MM.1S (cell line): ENCODE results near the gene HPSE.
A peak's percentile ranks its signal among the peaks of the same experiment; 100 is the strongest.
"Not testable (repeated sequence)": the region's sequence is repeated elsewhere in the genome, so short reads cannot be mapped to it uniquely, and the experiment has no call there.

Source experiments
- DNase-seq: peaks from one replicate; pipeline ENCODE4 v3.0.0-alpha.2; 2015
- H2AFZ ChIP-seq: fragments of 300-600 bp; sonication (generic); 2 replicates; pipeline ENCODE4 v1.6.0; 2016; ENCODE audit warnings: antibody characterized with exemption, low read length
- H3F3A ChIP-seq: fragments of 300-600 bp; sonication (generic); 2 replicates; pipeline ENCODE4 v1.6.1; 2016; ENCODE audit warnings: mild to moderate bottlenecking, antibody characterized with exemption, low read length, moderate library complexity, mixed read lengths; ENCODE audit not compliant: insufficient read depth
- H3K27ac ChIP-seq: fragments of 300-600 bp; sonication (generic); 2 replicates; pipeline ENCODE4 v1.5.1; 2016; ENCODE audit warnings: mild to moderate bottlenecking, low read length
- H3K27me3 ChIP-seq: fragments of 300-600 bp; sonication (generic); replicated peaks from 2 replicates; pipeline ENCODE4 v1.6.0; 2016; ENCODE audit warnings: low read length; ENCODE audit not compliant: insufficient read depth
- H3K36me3 ChIP-seq: fragments of 300-600 bp; sonication (generic); replicated peaks from 2 replicates; pipeline ENCODE4 v1.6.1; 2016; ENCODE audit warnings: mild to moderate bottlenecking, low read length, mixed read lengths; ENCODE audit not compliant: insufficient read depth
- H3K4me1 ChIP-seq: fragments of 300-600 bp; sonication (generic); 2 replicates; pipeline ENCODE4 v1.6.1; 2016; ENCODE audit warnings: low read length, mixed read lengths
- H3K4me2 ChIP-seq: fragments of 300-600 bp; sonication (generic); 2 replicates; pipeline ENCODE4 v1.6.0; 2016; ENCODE audit warnings: low read depth, low read length
- H3K4me3 ChIP-seq: fragments of 300-600 bp; sonication (generic); 2 replicates; pipeline ENCODE4 v1.5.1; 2016; ENCODE audit warnings: low read length, mixed read lengths
- H3K79me2 ChIP-seq: fragments of 300-600 bp; sonication (generic); 2 replicates; pipeline ENCODE4 v1.6.1; 2016; ENCODE audit warnings: mixed run types, low read length, mixed read lengths
- H3K9ac ChIP-seq: fragments of 300-600 bp; sonication (generic); 2 replicates; pipeline ENCODE4 v1.6.1; 2016; ENCODE audit warnings: low read length, mixed read lengths
- H3K9me2 ChIP-seq: fragments of 300-600 bp; sonication (generic); replicated peaks from 2 replicates; pipeline ENCODE4 v1.6.1; 2016; ENCODE audit warnings: mild to moderate bottlenecking, low read length, mixed read lengths; ENCODE audit not compliant: insufficient read depth
- H3K9me3 ChIP-seq: fragments of 300-600 bp; sonication (generic); replicated peaks from 2 replicates; pipeline ENCODE4 v1.6.1; 2016; ENCODE audit warnings: mild to moderate bottlenecking, low read length, mixed read lengths; ENCODE audit not compliant: insufficient read depth
- H4K20me1 ChIP-seq: fragments of 300-600 bp; sonication (generic); 2 replicates; pipeline ENCODE4 v1.6.1; 2016; ENCODE audit warnings: mild to moderate bottlenecking, low read length, moderate library complexity, mixed read lengths; ENCODE audit not compliant: insufficient read depth
- EZH2 ChIP-seq: fragments of 300-600 bp; sonication (generic); optimal IDR thresholded peaks from 2 replicates; pipeline ENCODE3; 2017; ENCODE audit warnings: low read depth, mild to moderate bottlenecking, antibody characterized with exemption, low read length, mixed read lengths
- EZH2phosphoT487 ChIP-seq: fragments of 300-600 bp; sonication (generic); IDR thresholded peaks from 2 replicates; pipeline ENCODE4 v1.6.1; 2018; ENCODE audit warnings: antibody characterized with exemption, low read length
- TF ChIP-seq, protein P1 (sequence below): fragments of 300-600 bp; sonication (generic); IDR thresholded peaks from 2 replicates; pipeline ENCODE4 v1.5.1; 2016; ENCODE audit warnings: antibody characterized with exemption, low read length, mixed read lengths

The HPSE gene

DNA sequence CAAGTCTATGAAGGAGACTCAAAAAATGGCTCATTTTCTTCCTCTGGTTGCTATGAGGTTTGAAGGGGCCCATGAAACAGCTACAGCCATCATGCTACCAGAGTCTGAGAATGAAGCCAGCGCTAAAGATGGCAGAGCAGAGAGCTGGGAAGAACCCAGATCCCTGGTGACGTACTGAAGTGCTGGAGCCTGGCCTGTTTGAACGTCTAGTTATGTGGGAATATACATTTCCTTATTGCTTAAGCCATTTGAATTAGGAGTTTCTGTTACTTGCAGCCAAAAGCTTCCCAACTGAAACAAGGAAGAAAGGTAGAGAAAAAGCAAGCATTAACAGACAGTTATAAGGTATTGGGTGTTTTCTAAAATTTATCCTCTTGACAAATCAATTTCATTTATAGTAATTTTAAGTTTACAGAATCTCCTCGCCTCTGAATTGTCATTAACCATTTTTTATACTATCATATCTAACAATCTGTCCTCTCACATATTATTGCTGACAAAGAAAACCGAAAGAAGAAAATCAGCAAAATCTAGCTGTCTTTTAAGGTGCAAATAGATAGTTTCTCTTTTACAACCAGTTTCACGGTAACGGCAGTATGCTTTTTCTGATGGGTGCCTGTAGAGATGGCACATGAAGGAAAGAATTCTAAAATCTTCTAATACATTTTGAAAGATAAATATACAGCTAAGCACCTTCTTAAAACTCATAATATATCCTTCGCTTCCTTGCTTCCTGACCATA, 41.2 kb downstream of the HPSE start:
- Histone ChIP-seq H3K27ac (peak overlapping the region; percentile 87), H2AFZ (peak overlapping the region; percentile 55), H3K27me3 (no peaks in the 10 kb centered on the region), H3K9me2 (no peaks in the 10 kb centered on the region), H3K9ac (peak overlapping the region; percentile 42; the same call in 1 of the 2 replicates), H3K4me3 (peak overlapping the region; percentile 18; the same call in 1 of the 2 replicates), H3K9me3 (no peaks in the 10 kb centered on the region), H3K4me1 (peaks cover 41% of the 10 kb centered on the region), H3K4me2 (peak overlapping the region; percentile 80), H3F3A (peaks cover 40% of the 10 kb centered on the region), H4K20me1 (no peaks in the 10 kb centered on the region), H3K79me2 (no peaks in the 10 kb centered on the region), H3K36me3 (no peaks in the 10 kb centered on the region)
- peak; percentile 86 for DNase-seq
- TF ChIP-seq, protein P1, sequence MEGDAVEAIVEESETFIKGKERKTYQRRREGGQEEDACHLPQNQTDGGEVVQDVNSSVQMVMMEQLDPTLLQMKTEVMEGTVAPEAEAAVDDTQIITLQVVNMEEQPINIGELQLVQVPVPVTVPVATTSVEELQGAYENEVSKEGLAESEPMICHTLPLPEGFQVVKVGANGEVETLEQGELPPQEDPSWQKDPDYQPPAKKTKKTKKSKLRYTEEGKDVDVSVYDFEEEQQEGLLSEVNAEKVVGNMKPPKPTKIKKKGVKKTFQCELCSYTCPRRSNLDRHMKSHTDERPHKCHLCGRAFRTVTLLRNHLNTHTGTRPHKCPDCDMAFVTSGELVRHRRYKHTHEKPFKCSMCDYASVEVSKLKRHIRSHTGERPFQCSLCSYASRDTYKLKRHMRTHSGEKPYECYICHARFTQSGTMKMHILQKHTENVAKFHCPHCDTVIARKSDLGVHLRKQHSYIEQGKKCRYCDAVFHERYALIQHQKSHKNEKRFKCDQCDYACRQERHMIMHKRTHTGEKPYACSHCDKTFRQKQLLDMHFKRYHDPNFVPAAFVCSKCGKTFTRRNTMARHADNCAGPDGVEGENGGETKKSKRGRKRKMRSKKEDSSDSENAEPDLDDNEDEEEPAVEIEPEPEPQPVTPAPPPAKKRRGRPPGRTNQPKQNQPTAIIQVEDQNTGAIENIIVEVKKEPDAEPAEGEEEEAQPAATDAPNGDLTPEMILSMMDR: no peak
- TF ChIP-seq EZH2phosphoT487 (no peak), EZH2 (no peak)

DNA sequence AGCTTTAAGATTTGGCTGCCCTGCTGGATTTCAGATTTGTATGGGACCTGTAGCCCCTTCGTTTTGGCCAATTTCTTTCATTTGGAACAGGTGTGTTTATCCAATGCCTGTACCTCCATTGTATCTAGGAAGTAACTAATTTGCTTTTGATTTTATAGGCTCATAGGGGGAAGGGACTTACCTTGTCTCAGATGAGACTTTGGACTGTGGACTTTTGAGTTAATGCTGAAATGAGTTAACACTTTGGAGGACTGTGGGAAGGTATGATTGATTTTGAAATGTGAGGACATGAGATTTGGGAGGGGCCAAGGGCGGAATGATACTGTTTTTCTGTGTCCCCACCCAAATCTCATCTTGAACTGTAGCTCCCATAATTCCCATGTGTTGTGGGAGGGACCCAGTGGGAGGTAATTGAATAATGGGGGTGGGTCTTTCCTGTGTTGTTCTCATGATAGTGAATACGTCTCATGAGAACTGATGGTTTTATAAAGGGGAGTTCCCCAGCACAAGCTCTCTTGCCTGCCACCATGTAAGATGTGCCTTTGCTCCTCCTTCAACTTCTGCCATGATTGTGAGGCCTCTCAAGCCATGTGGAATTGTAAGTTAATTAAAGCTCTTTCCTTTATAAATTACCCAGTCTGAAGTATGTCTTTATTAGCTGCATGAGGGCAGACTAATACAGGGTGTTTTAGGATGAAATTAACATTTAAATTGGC, 44.4 kb downstream of the HPSE start:
- H3K9me2 ChIP-seq, H3K9ac ChIP-seq, DNase-seq, H4K20me1 ChIP-seq, H3K4me2 ChIP-seq, H3K9me3 ChIP-seq, H3K27ac ChIP-seq, H3K27me3 ChIP-seq, H3K36me3 ChIP-seq, H3K79me2 ChIP-seq, H3K4me3 ChIP-seq, H2AFZ ChIP-seq: not testable (repeated sequence)
- Histone ChIP-seq H3F3A (peaks cover 20% of the 10 kb centered on the region), H3K4me1 (peaks cover 19% of the 10 kb centered on the region)

DNA sequence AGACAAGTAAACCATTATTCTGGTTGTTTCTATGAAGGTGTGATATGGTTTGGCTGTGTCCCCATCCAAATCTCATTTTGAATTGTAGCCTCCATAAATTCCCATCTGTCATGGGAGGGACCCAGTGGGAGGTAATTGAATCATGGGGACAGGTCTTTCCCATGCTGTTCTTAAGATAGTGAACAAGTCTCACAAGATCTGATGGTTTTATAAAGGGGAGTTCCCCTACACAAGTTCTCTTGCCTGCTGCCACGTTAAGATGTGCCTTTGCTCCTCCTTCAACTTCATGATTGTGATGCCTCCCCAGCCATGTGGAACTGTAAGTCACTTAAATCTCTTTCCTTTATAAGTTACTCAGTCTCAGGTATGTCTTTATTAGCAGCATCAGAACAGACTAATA, 46.3 kb downstream of the HPSE start:
- Histone ChIP-seq H3K4me1 (peaks cover 12% of the 10 kb centered on the region), H3F3A (peaks cover 17% of the 10 kb centered on the region)
- H3K9ac ChIP-seq, H3K9me3 ChIP-seq, H3K27ac ChIP-seq, H3K9me2 ChIP-seq, H3K4me3 ChIP-seq, H3K79me2 ChIP-seq, H4K20me1 ChIP-seq, H3K4me2 ChIP-seq, H3K36me3 ChIP-seq, H2AFZ ChIP-seq, DNase-seq, H3K27me3 ChIP-seq: not testable (repeated sequence)

DNA sequence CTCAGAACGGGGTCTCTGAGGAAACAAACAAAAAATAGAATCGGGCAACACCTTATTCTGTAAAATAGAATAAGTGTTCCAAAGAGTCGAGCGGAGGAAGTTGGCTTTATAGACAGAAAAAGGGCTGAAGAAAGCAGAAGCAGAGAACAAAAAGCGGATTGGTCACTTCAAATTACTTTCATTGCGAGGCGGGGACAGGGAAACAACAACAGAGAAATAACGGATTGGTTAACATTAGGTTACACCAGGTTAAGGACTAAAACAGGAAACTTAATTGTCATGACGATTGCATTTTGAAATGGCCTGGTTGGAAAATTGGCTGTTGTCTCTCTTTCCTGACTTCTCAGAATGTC, 49.6 kb downstream of the HPSE start:
- Histone ChIP-seq H3K27ac (peak overlapping the region; percentile 68; the same call in 1 of the 2 replicates), H3K9ac (peak overlapping the region; percentile 57; the same call in 1 of the 2 replicates), H4K20me1 (no peaks in the 10 kb centered on the region), H3K9me2 (no peaks in the 10 kb centered on the region), H3K4me3 (peak overlapping the region; percentile 65), H3K4me2 (peak overlapping the region; percentile 71), H3K9me3 (no peaks in the 10 kb centered on the region), H3K27me3 (no peaks in the 10 kb centered on the region), H3K4me1 (peaks cover 19% of the 10 kb centered on the region), H3F3A (peaks cover 15% of the 10 kb centered on the region), H2AFZ (peak overlapping the region; percentile 70), H3K79me2 (peaks cover 35% of the 10 kb centered on the region), H3K36me3 (no peaks in the 10 kb centered on the region)
- TF ChIP-seq, protein P1: no peak
- TF ChIP-seq EZH2 (no peak), EZH2phosphoT487 (no peak)
- peak; percentile 59 for DNase-seq
